Endothelial cell of umbilical vein (primary cell): Measurements from ENCODE around the gene OCA2. TPM values are rescaled to one million over a fixed set of nuclear protein-coding genes. Genes with fewer than 3 reads are reported as not detected.

Experiments used
- BruUV-seq: library from RNA; stranded (reverse); fragments of 400-500 nt; replicated peaks from 2 replicates; lab custom pipeline; 2021; lab: Mats Ljungman, UMichigan
- CTCF ChIA-PET: fragments of 300-600, 350-600 bp; sonication (Branson Sonifier 250); formaldehyde crosslinking; loops from one replicate; lab custom pipeline; 2021; ENCODE audit warnings: antibody characterized with exemption, inconsistent platforms; lab: Charles Lee
- POLR2A ChIA-PET: fragments of 300-600, 350-600 bp; sonication (Branson Sonifier 250); formaldehyde crosslinking; loops from one replicate; lab custom pipeline; 2021; ENCODE audit warnings: antibody characterized with exemption, inconsistent platforms; lab: Charles Lee
- DNase-seq: peaks from one replicate; pipeline ENCODE4 v3.0.0-alpha.2; 2011; ENCODE audit warnings: low read depth, low spot score
- FAIRE-seq: peaks from 2 replicates; lab custom pipeline; 2011; peaks lifted over from hg19 to GRCh38; lab: Jason Lieb, UNC
- H2AFZ ChIP-seq: 2 replicates; pipeline ENCODE4 v1.6.0; 2012; ENCODE audit warnings: low read depth, low read length, control low read depth, inconsistent platforms
- H3K27ac ChIP-seq: 2 replicates; pipeline ENCODE4 v1.5.1; 2011; ENCODE audit warnings: low read depth, mild to moderate bottlenecking, control low read depth, low read length, moderate library complexity; ENCODE audit not compliant: insufficient read depth
- H3K27me3 ChIP-seq, 2 experiments: 2 replicates each; pipeline versions ENCODE4 v1.6.0 to v1.6.1; 2011; ENCODE audit warnings: low read length in 2 of 2, mixed read lengths in 1 of 2; ENCODE audit not compliant: control insufficient read depth in 2 of 2, insufficient read depth in 2 of 2
- H3K36me3 ChIP-seq, 2 experiments: 2 replicates in 1 of 2; 3 replicates in 1 of 2; pipeline ENCODE4 v1.5.1; 2011; ENCODE audit warnings: low read length in 2 of 2, mild to moderate bottlenecking in 1 of 2, moderate library complexity in 1 of 2; ENCODE audit not compliant: control insufficient read depth in 2 of 2, insufficient read depth in 2 of 2; ENCODE audit errors: extremely low read depth in 1 of 2
- H3K4me1 ChIP-seq: 3 replicates; pipeline ENCODE4 v1.5.1; 2011; ENCODE audit warnings: mild to moderate bottlenecking, low read length; ENCODE audit not compliant: control insufficient read depth, insufficient read depth; ENCODE audit errors: extremely low read depth
- H3K4me2 ChIP-seq: 2 replicates; pipeline ENCODE4 v1.6.1; 2011; ENCODE audit warnings: low read length, control low read depth, mixed read lengths; ENCODE audit not compliant: insufficient read depth
- H3K4me3 ChIP-seq, 3 experiments: fragments of 200-600 bp in 1 of 3; sonication (generic), shearing (Covaris generic) in 1 of 3; replicated peaks in 1 of 3; 2 replicates each; pipeline ENCODE4 v1.5.1; 2011 to 2016; ENCODE audit warnings: control low read depth in 3 of 3, low read length in 3 of 3, mild to moderate bottlenecking in 2 of 3, inconsistent platforms in 1 of 3, low read depth in 1 of 3, moderate library complexity in 1 of 3; ENCODE audit not compliant: insufficient read depth in 1 of 3
- H3K79me2 ChIP-seq: 2 replicates; pipeline ENCODE4 v1.6.0; 2012; ENCODE audit warnings: low read length, inconsistent platforms; ENCODE audit not compliant: control insufficient read depth, insufficient read depth
- H3K9ac ChIP-seq: replicated peaks from 2 replicates; pipeline ENCODE3; 2011; ENCODE audit warnings: low read length, control low read depth; ENCODE audit not compliant: insufficient read depth; ENCODE audit errors: extremely low read depth
- H3K9me1 ChIP-seq: replicated peaks from 3 replicates; pipeline ENCODE4 v1.6.0; 2011; ENCODE audit warnings: mild to moderate bottlenecking, low read length; ENCODE audit not compliant: control insufficient read depth, insufficient read depth; ENCODE audit errors: extremely low read depth
- H3K9me3 ChIP-seq: replicated peaks from 2 replicates; pipeline ENCODE4 v1.5.1; 2012; ENCODE audit warnings: low read length, inconsistent platforms; ENCODE audit not compliant: control insufficient read depth, insufficient read depth
- H4K20me1 ChIP-seq: replicated peaks from 2 replicates; pipeline ENCODE3; 2011; ENCODE audit warnings: mild to moderate bottlenecking, low read length; ENCODE audit not compliant: control insufficient read depth, insufficient read depth; ENCODE audit errors: extremely low read depth
- CTCF ChIP-seq, 2 donors: IDR thresholded peaks; 1 replicate in 1 of 2; 2 replicates in 1 of 2; pipeline ENCODE4 v1.5.1; 2011; ENCODE audit warnings: low read length in 2 of 2, mild to moderate bottlenecking in 2 of 2, moderate library complexity in 2 of 2, control low read depth in 1 of 2, inconsistent platforms in 1 of 2, low read depth in 1 of 2; ENCODE audit not compliant: insufficient read depth in 1 of 2; ENCODE audit errors: extremely low read depth in 1 of 2
- EZH2 ChIP-seq: IDR thresholded peaks from 2 replicates; pipeline ENCODE4 v1.6.1; 2012; ENCODE audit warnings: borderline replicate concordance, low read depth, mild to moderate bottlenecking, moderate library complexity, low read length, inconsistent platforms; ENCODE audit not compliant: severe bottlenecking
- FOS ChIP-seq: IDR thresholded peaks from 2 replicates; pipeline ENCODE4 v1.6.1; 2011; ENCODE audit warnings: mild to moderate bottlenecking, low read length, moderate library complexity, borderline replicate concordance; ENCODE audit not compliant: insufficient read depth
- GATA2 ChIP-seq: IDR thresholded peaks from 2 replicates; pipeline ENCODE4 v1.7.0; 2011; ENCODE audit warnings: low read depth, mild to moderate bottlenecking, moderate library complexity, mixed read lengths, low read length; ENCODE audit not compliant: insufficient read length, insufficient read depth
- JUN ChIP-seq: IDR thresholded peaks from 2 replicates; pipeline ENCODE4 v1.6.1; 2011; ENCODE audit warnings: borderline replicate concordance, low read depth; ENCODE audit not compliant: insufficient read length, insufficient read depth
- MAX ChIP-seq: IDR thresholded peaks from 2 replicates; pipeline ENCODE4 v1.6.1; 2011; ENCODE audit not compliant: insufficient read depth, insufficient read length
- MYC ChIP-seq: IDR thresholded peaks from one replicate; pipeline ENCODE4 v1.6.1; 2011; ENCODE audit warnings: mild to moderate bottlenecking, low read depth, low read length
- POLR2A ChIP-seq: IDR thresholded peaks from 2 replicates; pipeline ENCODE4 v1.6.1; 2012; ENCODE audit warnings: low read depth, mild to moderate bottlenecking, control low read depth, low read length
- POLR2AphosphoS5 ChIP-seq: IDR thresholded peaks from 2 replicates; pipeline ENCODE4 v1.6.1; 2012; ENCODE audit warnings: low read depth, mild to moderate bottlenecking, control low read depth, low read length, moderate library complexity; ENCODE audit not compliant: insufficient read depth
- dilution Hi-C: fragments of 300-500 bp; cut with MboI; formaldehyde crosslinking; loops from one replicate; pipeline ENCODE4 v1.15.0; 2019; ENCODE audit warnings: low sequenced_read_pairs; ENCODE audit not compliant: extremely low pct_ligation_motif_present
- intact Hi-C: fragments of 100-400 bp; cut with micrococcal nuclease; formaldehyde crosslinking; loops from one replicate; pipeline ENCODE4 v1.10.0; 2022
- polyA plus RNA-seq, 4 experiments: library from polyadenylated mRNA; depleted of rRNA in 3 of 4; stranded (reverse) in 3 of 4; unstranded in 1 of 4; fragments of >200 nt; gene quantifications; 2 replicates each; pipeline versions ENCODE4 v1.2.1 to v1.2.3, GENCODE V29; 2011 to 2012; ENCODE audit warnings: missing spikeins in 1 of 4
- total RNA-seq: library from RNA; stranded (reverse); gene quantifications from 2 replicates; pipeline ENCODE4 v1.2.3, GENCODE V29; 2021

The OCA2 gene
- total and polyA plus RNA-seq, 2 donors (not counting 3 experiments of a cell fraction or from before 2014, with no cell fraction given) = not detected

- H3K27me3 ChIP-seq = no peaks in the 10 kb centered on the region
- H3K9me1 ChIP-seq = no peaks in the 10 kb centered on the region
- TF ChIP-seq POLR2AphosphoS5 = no peak
- no peak for TF ChIP-seq CTCF (IDR thresholded peaks at IDR 0.05; ENCODE audit: extremely low read depth in 1 of 2, insufficient read depth in 1 of 2, low read depth in 1 of 2, low read length in 2 of 2)
- no peak for TF ChIP-seq MAX
- TF ChIP-seq FOS = no peak
- TF ChIP-seq JUN = no peak
- TF ChIP-seq POLR2A = no peak
- no peak for TF ChIP-seq EZH2
- TF ChIP-seq MYC = no peak
- no peak for TF ChIP-seq GATA2
- DNase-seq = no peak
- POLR2A ChIA-PET = no interaction called here
- FAIRE-seq = no peak
- H3K4me2 ChIP-seq = no peak overlapping the region
- intact Hi-C loops = no loop called here
- H2AFZ ChIP-seq = no peak overlapping the region
- no peaks in the 10 kb centered on the region for H3K79me2 ChIP-seq
- BruUV-seq = no TSS peak
- no peaks in the 10 kb centered on the region for H3K4me1 ChIP-seq
- CTCF ChIA-PET = interaction anchor here (3.2 kb wide), 1 partner anchor 11 kb away, joined by 24 read pairs; no protein-coding TSS in a partner anchor
- H4K20me1 ChIP-seq = no peaks in the 10 kb centered on the region
- no peaks in the 10 kb centered on the region for H3K9me3 ChIP-seq
- H3K27ac ChIP-seq = no peak overlapping the region
- dilution Hi-C loops = no loop called here
- H3K9ac ChIP-seq = no peak overlapping the region
- peaks cover 11 to 63% of the 10 kb centered on the region in 2 experiments for H3K36me3 ChIP-seq
- H3K4me3 ChIP-seq = no peak overlapping the region
Observed at GRCh38 chr15:28114721-28115622, 15.9 kb upstream of the OCA2 start.
